Lower leg skin (tissue), 3 donors: ENCODE measurements around the gene RBM10.

Source experiments
- POLR2A ChIP-seq, 2 donors: fragments of 450-650 bp; IDR thresholded peaks; one replicate each; pipeline ENCODE4 v1.6.1; 2016 to 2017; ENCODE audit warnings: antibody characterized with exemption in 2 of 2, mild to moderate bottlenecking in 1 of 2, moderate library complexity in 1 of 2
- TF ChIP-seq, protein P1 (sequence below), 3 donors: fragments of 450-650 bp; IDR thresholded peaks; one replicate each; pipeline ENCODE4 v1.5.1; 2016; ENCODE audit warnings: antibody characterized with exemption in 3 of 3, mild to moderate bottlenecking in 3 of 3, moderate library complexity in 2 of 3

DNA sequence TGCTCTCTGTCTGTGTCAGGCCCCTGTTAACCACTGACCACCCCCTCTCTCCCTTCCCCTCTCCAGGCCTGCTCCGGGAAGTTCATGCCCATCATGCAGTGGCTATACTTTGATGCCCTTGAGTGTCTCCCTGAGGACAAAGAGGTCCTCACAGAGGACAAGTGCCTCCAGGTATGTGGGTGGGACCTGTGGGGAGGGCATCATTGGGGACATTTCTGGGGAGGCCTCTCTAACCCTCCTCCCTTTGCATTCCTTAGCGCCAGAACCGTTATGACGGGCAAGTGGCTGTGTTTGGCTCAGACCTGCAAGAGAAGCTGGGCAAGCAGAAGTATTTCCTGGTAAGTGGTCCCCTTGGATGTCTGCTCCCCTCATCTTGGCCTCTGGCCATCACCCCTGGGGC lies 57.9 kb downstream of the RBM10 start:
- TF ChIP-seq, protein P1, sequence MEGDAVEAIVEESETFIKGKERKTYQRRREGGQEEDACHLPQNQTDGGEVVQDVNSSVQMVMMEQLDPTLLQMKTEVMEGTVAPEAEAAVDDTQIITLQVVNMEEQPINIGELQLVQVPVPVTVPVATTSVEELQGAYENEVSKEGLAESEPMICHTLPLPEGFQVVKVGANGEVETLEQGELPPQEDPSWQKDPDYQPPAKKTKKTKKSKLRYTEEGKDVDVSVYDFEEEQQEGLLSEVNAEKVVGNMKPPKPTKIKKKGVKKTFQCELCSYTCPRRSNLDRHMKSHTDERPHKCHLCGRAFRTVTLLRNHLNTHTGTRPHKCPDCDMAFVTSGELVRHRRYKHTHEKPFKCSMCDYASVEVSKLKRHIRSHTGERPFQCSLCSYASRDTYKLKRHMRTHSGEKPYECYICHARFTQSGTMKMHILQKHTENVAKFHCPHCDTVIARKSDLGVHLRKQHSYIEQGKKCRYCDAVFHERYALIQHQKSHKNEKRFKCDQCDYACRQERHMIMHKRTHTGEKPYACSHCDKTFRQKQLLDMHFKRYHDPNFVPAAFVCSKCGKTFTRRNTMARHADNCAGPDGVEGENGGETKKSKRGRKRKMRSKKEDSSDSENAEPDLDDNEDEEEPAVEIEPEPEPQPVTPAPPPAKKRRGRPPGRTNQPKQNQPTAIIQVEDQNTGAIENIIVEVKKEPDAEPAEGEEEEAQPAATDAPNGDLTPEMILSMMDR (IDR thresholded peaks at IDR 0.05) = no peak
- no peak for TF ChIP-seq POLR2A (IDR thresholded peaks at IDR 0.05)
